GM18858 (cell line): Measurements from ENCODE around the gene PLCXD3.

ENCODE experiments used
- ATAC-seq: cut with Tn5 transposase; IDR thresholded peaks from one replicate; pipeline ENCODE4 v1.9.1; 2021; ENCODE audit not compliant: unreplicated experiment

PLCXD3 gene

DNA sequence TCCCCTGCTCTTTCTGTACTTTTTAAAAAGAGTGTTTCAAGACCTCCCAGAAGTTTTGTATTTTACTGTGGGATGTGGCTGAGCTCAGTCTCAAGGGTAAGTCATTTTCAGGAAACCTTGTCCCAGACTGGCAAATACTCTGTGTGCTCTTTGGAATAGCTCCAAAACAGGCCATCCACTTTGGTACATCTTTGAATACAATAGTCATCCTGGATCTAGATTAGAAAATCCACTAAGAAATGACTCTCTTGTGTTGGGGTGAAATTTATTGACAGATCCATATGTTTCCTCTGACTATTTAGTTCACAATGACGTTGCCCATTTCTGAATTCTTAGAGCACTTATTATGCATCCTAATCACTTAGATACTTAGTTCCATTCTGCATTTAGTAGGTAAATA is 95.2 kb downstream of the PLCXD3 start:
- ATAC-seq: no peak

DNA sequence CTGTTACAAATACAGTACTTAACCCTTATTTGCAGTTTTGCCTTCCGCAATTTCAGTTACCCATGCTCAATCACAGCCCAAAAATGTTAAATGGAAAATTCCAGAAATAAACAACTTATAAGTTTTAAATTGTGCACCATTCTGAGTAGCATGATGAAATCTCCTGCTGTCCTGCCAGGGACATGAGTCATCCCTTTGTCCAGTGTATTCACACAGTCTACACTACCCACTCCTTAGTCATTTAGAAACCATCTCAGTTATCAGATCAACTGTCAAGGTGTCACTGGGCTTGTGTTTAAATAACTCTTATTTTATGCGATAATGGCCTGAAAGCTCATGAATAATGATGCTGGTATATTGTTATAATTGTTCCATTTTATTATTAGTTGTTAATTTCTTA is 95.8 kb downstream of the PLCXD3 start:
- no peak for ATAC-seq

DNA sequence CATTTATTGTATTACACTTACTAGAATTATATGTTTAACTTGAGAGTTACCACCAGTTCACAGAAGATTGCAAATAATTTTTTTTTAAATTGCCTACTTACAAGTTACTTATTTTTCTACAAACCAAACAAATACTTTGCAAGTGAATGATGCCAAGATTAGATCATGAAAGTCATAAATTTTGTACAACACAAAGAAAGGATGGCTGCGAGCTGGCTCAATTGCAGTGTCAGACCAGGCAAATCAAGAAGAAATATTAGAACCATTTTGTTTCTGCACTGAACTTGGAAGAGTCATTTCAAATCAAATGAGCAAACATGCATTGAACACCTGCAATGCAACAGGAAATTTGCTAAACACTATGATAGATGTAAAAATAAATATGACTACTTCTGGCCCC is 97.3 kb downstream of the PLCXD3 start:
- no peak for ATAC-seq

DNA sequence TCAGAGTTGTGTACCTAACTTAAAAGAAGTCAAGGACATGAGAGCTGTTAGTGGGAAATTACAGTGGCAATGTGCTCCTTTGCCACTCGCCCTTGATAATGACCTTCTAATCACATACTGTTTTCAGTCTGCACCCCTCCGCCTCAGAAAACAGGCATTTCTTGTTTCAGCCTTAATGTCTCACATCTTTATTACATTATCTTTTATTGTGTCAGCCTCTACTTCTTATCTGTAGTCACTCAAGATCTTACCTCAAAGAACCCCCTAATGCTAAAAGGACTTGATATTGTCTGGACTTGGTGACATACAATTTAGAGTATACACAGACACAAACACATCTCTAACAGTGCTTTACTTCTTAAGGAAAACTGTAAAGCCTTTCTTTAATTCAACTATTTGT is 97.9 kb downstream of the PLCXD3 start:
- no peak for ATAC-seq

DNA sequence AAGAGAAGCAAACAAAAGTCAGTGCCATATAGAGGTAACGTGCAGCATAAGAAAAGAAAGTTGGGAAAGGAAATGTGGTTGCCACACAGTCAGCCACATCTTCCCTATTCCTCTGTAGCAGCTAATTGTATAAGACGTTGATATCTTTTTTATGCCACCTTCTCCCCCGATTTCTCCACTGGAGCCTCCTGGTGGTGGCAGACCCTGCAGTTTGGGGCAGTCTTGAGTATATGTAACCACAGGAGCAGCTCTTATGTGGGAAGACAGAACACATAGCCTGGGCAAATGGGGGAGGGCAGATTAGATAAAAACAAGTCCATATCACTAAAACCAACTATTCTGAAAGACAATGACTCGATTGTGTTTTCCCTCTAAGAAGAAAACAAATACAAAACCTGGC is 99.7 kb downstream of the PLCXD3 start:
- no peak for ATAC-seq

DNA sequence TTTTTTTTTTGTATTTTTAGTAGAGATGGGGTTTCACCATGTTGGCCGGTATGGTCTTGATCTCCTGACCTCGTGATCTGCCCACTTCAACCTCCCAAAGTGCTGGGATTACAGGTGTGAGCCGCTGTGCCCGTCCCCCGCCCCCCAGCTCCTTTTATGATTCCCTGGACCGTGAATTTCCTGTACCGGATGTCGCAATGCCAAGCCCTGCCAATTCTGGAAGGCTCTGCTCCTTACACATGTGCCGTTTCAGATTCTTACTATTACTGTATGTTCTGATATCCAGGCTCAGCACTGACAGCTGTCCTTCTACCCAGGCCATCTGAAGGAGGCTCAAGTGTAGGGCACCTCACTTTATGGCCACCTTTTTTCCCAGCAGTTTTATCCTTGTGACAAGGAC is 100.1 kb downstream of the PLCXD3 start:
- ATAC-seq: no peak

DNA sequence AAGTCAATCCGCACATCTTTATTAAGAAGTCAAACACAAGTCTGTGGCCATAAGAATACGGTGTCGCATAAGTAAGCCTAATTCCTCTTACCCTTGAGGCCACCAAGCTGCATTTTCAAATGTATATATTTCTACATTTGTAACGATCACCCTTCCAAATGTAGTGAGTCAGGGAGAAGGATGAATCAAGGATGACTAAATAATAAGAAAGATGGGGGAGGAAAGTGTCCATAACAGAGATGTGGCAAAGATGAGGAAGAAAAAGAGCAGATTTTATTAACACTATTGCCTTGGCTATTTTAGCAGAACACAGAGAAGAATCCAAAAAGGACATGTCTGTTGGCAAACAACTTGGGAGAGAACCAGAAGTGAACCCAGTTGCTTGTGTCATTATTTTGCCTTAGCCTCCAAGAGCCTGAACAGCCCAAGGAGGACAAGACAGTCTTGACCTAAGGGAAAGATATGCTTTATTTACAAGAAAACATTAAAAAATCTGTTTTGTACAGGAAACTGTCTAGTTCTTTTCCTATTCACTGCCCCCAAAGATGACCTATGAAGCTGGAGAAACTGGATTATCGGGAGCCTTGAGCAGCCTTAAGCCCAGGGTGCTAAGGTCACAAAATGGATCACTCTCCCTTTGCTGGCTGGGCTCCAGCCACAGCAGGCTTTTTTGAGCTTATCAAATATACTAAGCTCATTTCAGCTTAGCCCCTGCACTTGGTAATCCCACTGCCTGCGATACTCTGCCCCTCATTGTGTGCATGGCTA is 101.5 kb downstream of the PLCXD3 start:
- ATAC-seq: no peak

DNA sequence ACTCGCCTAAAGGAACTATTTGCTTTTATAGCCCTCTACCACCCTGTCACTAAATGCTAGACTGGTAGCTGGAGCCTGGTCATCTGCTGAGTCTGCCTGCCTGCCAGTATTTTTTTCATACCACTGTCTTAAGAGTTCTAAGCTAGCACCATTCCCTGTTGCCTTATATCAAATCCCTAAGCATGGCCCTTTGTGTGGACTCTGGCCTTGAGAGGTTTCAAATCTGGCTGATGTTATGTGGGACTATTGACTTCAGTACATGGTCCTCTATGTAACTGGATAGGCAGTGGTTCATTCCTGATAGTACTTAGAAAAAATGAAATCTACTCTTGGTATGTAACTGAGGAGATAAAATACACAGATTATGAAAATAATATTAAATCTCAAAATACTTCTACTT is 103.5 kb downstream of the PLCXD3 start:
- no peak for ATAC-seq

DNA sequence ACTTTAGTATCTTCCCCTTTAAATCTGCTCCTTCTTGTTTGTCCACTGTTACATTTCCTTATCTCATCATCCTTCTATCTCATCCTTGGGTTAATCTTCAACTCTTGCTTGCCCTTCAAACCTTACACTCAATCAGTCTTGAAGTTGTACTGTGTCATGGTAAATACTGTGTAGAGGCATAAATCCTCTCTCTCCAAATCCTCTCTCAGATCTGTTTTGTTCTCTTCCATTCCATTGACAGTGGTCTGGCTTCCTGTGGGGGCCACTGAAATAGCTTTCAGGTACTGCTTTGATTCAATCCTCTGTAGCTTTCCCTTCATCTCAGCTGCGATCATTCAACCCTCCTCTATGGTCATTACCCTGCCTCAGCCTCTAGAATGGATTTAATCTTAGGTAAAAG is 104.0 kb downstream of the PLCXD3 start:
- no peak for ATAC-seq

DNA sequence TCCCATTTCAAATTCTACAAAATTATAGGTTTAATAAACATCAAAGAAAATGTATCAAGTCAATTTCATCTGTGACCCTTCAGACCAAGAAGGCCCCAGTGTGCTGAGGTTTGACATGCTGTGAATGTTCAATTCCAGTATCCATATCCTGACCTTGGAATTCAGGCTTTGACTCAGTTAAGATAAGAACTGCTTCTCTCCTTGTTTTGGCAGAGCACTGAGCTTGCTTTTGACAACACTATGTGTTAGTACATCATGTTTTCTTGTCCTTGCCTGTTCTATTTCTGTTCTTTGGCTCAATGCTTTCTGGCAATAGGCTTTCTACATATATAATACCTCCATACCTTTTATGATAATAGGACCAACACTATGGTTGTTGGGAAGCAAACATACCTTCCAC is 105.6 kb downstream of the PLCXD3 start:
- no peak for ATAC-seq

DNA sequence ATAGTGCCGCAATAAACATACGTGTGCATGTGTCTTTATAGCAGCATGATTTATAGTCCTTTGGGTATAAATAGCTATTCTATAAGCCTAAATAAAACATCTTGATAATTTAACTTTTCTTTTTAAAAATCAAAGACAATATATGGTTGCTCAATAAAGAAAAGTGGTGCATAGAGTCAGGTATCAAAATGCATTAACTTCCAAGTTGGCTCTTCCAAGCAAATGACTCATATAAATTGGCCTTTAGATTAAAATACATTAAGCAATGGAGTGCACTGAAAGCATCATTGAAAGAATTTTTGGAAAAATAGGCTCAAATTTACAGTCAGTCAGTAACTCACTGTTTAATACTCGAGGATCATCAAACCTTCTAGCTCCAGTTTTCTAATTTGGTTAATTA is 106.6 kb downstream of the PLCXD3 start:
- no peak for ATAC-seq

DNA sequence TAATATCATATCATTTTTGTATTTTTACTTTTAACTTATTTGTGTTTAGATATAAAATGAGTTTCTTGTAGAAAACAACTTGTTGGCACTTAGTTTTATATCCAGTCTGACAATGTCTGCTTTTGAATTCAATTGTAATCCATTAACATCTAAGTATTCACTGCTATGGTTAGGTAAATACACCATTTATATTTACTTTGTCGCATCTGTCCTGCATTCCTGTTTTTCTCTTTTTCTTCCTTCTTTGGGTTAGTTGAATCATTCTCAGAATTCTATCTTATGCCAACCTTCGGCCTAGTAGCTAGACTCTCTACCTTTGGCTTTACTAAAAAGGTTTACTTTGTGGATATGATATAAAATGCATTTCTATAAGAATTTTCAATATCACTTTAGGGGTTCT is 107.6 kb downstream of the PLCXD3 start:
- no peak for ATAC-seq

DNA sequence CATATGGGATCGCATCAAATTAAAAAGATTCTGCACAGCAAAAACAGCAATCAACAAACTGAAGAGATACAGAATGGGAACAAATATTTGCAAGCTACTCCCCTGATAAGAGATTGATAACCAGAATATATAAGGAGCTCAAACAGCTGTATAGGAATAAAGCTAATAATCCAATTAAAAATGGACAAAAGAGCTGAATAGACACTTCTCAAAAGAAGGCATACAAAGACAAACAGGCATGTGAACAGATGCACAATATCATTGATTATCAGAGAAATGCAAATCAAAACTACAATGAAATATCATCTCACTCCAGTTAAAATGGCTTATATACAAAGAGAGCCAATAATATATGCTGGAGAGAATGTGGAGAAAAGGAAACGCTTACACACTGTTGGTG is 110.6 kb downstream of the PLCXD3 start:
- ATAC-seq: no peak

DNA sequence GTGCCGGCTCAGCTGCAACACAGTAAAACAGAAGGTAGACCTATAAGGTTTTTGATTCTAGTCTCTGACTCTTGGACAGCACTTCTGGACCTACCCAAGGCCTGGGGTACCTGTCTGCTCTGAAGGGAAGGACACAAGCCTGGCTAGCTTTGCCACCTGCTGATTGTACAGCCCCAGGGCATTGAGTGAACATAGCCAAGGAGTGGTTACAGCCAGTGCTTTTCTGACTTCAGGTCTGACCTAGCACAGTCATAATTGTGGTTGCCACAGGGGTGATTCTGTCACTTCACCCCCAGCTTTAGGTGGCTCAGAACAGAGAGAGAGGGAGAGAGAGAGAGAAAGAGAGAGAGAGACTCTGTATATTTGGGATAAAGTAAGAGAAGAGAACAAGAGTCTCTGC is 118.4 kb downstream of the PLCXD3 start:
- no peak for ATAC-seq

DNA sequence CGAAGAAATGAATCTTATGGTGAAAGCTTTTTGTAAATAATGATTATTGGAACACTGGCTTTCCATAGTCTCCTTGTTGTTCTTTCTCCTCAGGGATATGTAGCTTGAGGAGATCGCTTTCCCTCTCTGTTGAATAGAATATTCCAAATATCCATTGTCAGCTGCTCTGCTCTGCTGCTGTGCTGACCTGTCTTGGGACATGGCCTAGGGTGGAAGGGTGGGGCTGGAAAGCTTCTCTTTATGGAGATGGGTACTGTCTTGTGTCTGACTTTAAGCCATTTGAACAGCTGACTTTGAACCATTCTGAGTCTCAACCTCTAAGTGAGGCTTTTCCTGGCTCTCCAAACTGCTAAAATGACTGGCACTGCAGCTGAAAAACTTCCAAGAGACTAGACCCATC is 135.8 kb downstream of the PLCXD3 start:
- no peak for ATAC-seq

DNA sequence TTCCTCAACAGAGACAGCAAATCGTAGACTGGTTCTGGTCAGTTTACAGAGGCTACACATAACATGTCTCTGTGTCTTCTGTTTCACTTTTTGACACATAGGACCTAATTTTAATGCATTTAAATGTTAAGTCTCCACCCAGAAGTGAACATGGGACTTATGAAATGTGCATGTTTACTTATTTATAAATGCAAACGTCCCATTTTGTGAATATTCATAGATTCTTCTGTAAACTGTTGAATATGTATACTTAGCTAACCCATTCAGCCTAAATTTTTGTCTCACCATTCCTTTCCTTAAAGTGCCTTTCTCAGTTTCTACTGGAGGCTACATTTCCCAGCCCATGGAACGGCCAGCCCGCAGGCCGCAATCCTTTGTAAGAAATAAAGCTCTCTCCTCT is 137.2 kb downstream of the PLCXD3 start:
- ATAC-seq: no peak

DNA sequence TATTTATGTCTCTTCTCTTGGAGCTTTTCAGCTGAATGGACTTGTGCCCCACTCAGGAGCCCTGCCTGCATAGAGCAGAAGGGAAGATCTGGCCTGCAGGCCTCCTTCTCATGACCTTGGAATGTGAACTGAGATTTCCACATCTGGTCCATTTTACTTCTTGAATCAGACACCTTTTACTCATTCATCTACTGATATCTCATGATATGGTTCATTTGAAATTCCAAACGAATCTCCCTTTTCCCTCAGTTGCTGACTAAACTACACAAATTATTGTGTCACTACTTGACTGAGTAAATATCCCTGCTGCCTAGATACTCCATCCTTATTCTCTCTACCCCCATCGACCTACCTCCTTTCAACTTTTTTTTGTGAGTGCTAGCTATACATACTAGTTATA is 138.7 kb downstream of the PLCXD3 start:
- no peak for ATAC-seq

DNA sequence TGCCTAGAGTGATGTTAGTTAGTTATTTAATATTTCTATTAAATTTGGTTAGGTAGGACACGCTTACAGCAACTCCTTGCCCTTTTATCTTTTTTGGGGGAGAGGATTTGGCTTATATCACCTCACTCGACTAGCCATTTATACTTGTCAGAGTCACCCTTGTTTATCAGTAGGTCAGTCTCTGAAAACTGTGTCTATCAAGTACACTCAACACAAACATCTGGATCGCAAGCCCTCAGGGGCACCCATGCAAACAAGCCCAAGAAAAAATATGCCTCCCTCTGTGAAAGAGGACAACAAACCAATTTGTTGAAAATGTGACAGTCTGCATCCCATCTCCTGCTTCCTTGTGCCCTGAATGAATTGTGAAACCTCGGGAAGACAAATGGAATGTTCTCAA is 139.9 kb downstream of the PLCXD3 start:
- no peak for ATAC-seq

DNA sequence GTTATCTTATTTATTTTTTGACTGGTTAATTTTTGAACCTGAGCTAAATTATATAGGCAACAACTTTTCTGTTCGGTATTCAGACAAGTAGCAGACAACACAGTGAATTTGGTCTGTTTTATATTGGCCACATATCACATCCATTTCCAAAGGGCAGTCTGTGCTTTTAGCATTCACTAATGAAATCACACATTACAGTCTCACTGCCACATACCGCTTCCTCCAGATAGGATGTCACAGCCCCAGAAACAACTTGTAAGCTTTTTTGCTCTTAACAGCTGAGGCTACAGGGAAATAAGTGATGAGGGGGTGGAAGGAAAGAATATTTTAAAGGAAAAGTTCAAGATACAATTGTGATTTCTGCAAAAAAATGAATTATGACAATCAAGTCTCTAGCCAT is 140.6 kb downstream of the PLCXD3 start:
- ATAC-seq: no peak

DNA sequence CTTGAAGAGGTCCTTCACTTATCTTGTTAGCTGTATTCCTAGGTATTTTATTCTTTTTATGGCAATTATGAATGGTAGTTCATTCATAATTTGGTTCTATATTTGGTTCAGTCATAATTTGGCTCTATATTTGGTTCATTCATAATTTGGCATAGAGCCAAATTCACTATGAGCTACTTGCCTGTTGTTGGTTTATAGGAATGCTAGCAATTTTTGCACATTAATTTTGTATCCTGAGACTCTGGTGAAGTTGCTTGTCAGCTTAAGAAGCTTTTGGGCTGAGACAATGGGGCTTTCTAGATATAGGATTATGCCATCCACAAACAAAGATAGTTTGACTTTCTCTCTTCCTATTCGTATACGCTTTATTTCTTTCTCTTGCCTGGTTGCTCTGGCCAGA is 142.2 kb downstream of the PLCXD3 start:
- ATAC-seq: no peak

DNA sequence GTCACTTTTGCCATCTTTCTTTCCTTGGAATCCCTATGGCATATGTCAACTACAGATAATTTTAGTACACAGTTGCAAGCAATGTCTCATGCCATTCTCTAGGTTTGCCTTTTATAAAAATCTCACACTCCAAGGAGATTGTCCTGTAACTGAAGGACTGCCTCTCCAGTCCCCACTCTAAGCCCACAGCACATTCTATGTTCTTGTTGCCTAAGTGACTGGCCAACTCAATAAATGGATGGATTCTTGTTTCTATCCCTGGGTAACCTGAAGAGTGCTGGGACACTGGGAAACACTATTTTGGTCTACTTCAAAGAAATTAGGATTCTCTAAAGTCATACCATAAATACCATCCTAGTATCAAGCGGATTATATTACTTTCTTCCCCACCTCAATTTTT is 145.0 kb downstream of the PLCXD3 start:
- no peak for ATAC-seq

DNA sequence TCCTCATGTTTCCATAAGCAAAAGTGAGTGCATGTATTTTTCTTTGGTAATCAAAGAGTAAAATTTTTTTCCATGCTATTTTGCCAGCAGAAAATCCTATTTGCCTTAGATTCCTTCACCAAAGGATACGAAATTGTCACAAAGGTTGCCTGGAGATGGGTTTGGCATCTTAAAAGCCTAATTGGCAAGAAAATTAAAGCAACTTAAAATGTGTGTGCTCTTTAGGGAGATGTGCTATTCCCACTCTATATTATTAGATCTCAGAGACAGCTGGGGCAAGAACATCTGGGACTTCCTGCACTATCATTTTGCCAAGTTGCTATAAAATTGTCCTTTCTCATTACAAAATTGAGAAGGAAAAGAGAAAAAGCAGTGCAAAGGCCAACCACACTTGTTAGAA is 146.1 kb downstream of the PLCXD3 start:
- ATAC-seq: no peak

DNA sequence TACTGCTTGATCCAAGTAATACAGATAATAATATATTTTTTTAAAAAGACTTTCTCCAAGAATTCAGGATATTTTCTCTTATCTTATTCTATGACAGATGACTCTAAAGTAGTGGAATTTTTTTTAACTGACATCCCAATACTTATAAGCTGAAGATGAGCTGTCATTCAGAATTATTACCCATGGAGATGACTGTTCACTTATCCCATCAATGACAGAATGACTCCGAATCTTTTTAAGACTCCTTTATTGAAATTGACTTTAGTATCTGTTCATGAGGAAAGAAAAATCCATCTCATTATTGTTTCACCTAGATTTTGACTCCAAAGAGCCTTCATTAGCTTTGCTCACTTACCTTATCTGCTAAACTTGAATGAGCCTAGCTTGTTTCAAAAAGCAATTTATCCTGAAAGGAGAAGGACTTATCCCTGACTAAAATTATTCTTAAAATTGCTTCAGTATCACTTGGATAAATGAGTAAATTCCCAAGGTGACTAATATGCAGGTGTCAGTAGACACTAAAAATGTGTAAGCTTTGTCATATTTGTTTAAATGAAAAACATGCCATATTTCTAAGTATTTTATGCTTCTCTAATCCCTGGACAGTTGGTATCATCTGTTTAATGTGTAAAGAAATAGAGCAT is 146.9 kb downstream of the PLCXD3 start:
- no peak for ATAC-seq
